Liver (tissue), 3 donors: ENCODE measurements around the gene GNAI3.

Source experiments
- CTCF ChIP-seq: fragments of 150-350 bp; IDR thresholded peaks from 2 replicates; pipeline ENCODE4 v1.5.1; 2017; ENCODE audit warnings: improper control_type of control experiment, low read depth, low read length; ENCODE audit not compliant: missing input control
- GABPA ChIP-seq, 2 donors: IDR thresholded peaks in 1 of 2; conservative IDR thresholded peaks in 1 of 2; 2 replicates each; pipeline ENCODE4 v1.6.1; 2016; ENCODE audit warnings: antibody characterized with exemption in 2 of 2, mild to moderate bottlenecking in 1 of 2, moderate library complexity in 1 of 2
- MAX ChIP-seq: IDR thresholded peaks from 2 replicates; pipeline ENCODE4 v1.6.1; 2016; ENCODE audit warnings: antibody characterized with exemption
- REST ChIP-seq: IDR thresholded peaks from 2 replicates; pipeline ENCODE4 v1.6.1; 2016; ENCODE audit warnings: antibody characterized with exemption, mild to moderate bottlenecking
- YY1 ChIP-seq: IDR thresholded peaks from 2 replicates; pipeline ENCODE4 v1.6.1; 2016; ENCODE audit warnings: antibody characterized with exemption, mild to moderate bottlenecking
- ZBTB33 ChIP-seq: IDR thresholded peaks from 2 replicates; pipeline ENCODE4 v1.6.1; 2016; ENCODE audit warnings: antibody characterized with exemption
- donor health status: healthy.
- donor health status: healthy.

- TF ChIP-seq CTCF (no peak), REST (no peak), YY1 (no peak), MAX (no peak), GABPA (IDR thresholded peaks at IDR 0.05 in 1 of 2, conservative IDR thresholded peaks at IDR 0.05 in 1 of 2) (no peak), ZBTB33 (no peak)
These were observed 109.6 kb downstream of the GNAI3 start for GRCh38 chr1:109657970-109658369.
